DOHH2 (cell line): ENCODE measurements around the gene ZBTB7A.

Source experiments
- CTCF ChIP-seq: fragments of 200-600 bp; sonication (generic); IDR thresholded peaks from one replicate; pipeline ENCODE4 v1.5.1; 2014; ENCODE audit warnings: antibody characterized with exemption, mild to moderate bottlenecking, low read depth, low read length; ENCODE audit not compliant: poor library complexity, severe bottlenecking
- EZH2phosphoT487 ChIP-seq: fragments of 200-600 bp; sonication (generic); IDR thresholded peaks from 2 replicates; pipeline ENCODE4 v1.6.1; 2017; ENCODE audit warnings: borderline replicate concordance, mild to moderate bottlenecking, antibody characterized with exemption, low read length, moderate library complexity, mixed read lengths

- TF ChIP-seq CTCF (no peak), EZH2phosphoT487 (no peak)
These were observed 15.5 kb upstream of the ZBTB7A start for GRCh38 chr19:4082172-4082571.
